Measurements from ENCODE around the gene MCF2L2. TPM values are rescaled to one million over a fixed set of nuclear protein-coding genes. Genes with fewer than 3 reads are reported as not detected.

The MCF2L2 gene
- total and polyA plus RNA-seq, 3 donors from 2014 or later = 6.8 to 24.2 (median 14.6) TPM

GRCh38 chr3:183329543-183329942 is 98.9 kb downstream of the MCF2L2 start:
- no peaks in the 10 kb centered on the region for H3K27me3 ChIP-seq
- H3K9me3 ChIP-seq = no peaks in the 10 kb centered on the region
- 86 to 97% methylated on average over 1 of the region's 1 CpG for WGBS, 2 donors
- no peak overlapping the region for H3K27ac ChIP-seq
- TF ChIP-seq POLR2A (IDR thresholded peaks at IDR 0.05) = no peak
- TF ChIP-seq CTCF (IDR thresholded peaks at IDR 0.05) = no peak
- H3K4me3 ChIP-seq = no peak overlapping the region
- intact Hi-C loops (cut with DNase I; ENCODE audit: low total_unique reads) = no loop called here
- H3K36me3 ChIP-seq (ENCODE audit: low read depth, missing control alignments) = no peaks in the 10 kb centered on the region
- no peaks in the 10 kb centered on the region for H3K4me1 ChIP-seq
- no peak for DNase-seq

- 35 to 58% methylated on average over 1 of the region's 1 CpG for WGBS, 2 donors
These were observed 99.6 kb downstream of the MCF2L2 start for GRCh38 chr3:183328823-183329222.

GRCh38 chr3:183328164-183328563 is 100.3 kb downstream of the MCF2L2 start:
- Histone ChIP-seq H3K27me3 (no peaks in the 10 kb centered on the region), H3K27ac (no peak overlapping the region), H3K36me3 (ENCODE audit: low read depth, missing control alignments) (no peaks in the 10 kb centered on the region), H3K4me1 (no peaks in the 10 kb centered on the region), H3K9me3 (no peaks in the 10 kb centered on the region), H3K4me3 (no peak overlapping the region)
- WGBS, 2 donors = 73 to 94% methylated on average over 1 of the region's 1 CpG
- DNase-seq = no peak
- intact Hi-C loops (cut with DNase I; ENCODE audit: low total_unique reads) = no loop called here
- TF ChIP-seq POLR2A (IDR thresholded peaks at IDR 0.05) (no peak), CTCF (IDR thresholded peaks at IDR 0.05) (no peak)

More at GRCh38 chr3:183328823-183329222, 99.6 kb downstream of the MCF2L2 start:
- H3K36me3 ChIP-seq (ENCODE audit: low read depth, missing control alignments) = no peaks in the 10 kb centered on the region
- intact Hi-C loops (cut with DNase I; ENCODE audit: low total_unique reads) = no loop called here
- H3K9me3 ChIP-seq = no peaks in the 10 kb centered on the region
- TF ChIP-seq POLR2A (IDR thresholded peaks at IDR 0.05) = no peak
- no peak for TF ChIP-seq CTCF (IDR thresholded peaks at IDR 0.05)
- H3K4me3 ChIP-seq = no peak overlapping the region
- H3K27ac ChIP-seq = no peak overlapping the region
- DNase-seq = no peak
- H3K27me3 ChIP-seq = no peaks in the 10 kb centered on the region
- H3K4me1 ChIP-seq = no peaks in the 10 kb centered on the region

- H3K27ac ChIP-seq = no peak overlapping the region
- no peak for DNase-seq
- intact Hi-C loops (cut with DNase I; ENCODE audit: low total_unique reads) = no loop called here
- TF ChIP-seq CTCF (IDR thresholded peaks at IDR 0.05) (no peak), POLR2A (IDR thresholded peaks at IDR 0.05) (no peak)
- H3K4me1 ChIP-seq = no peaks in the 10 kb centered on the region
- H3K9me3 ChIP-seq = no peaks in the 10 kb centered on the region
- H3K36me3 ChIP-seq (ENCODE audit: low read depth, missing control alignments) = no peaks in the 10 kb centered on the region
- no peak overlapping the region for H3K4me3 ChIP-seq
- no peaks in the 10 kb centered on the region for H3K27me3 ChIP-seq
- WGBS, 2 donors = 80 to 82% methylated on average over 5 of the region's 5 CpGs
These were observed 101.1 kb downstream of the MCF2L2 start for GRCh38 chr3:183327343-183327742.

- H3K4me1 ChIP-seq = no peaks in the 10 kb centered on the region
- intact Hi-C loops (cut with DNase I; ENCODE audit: low total_unique reads) = no loop called here
- no peaks in the 10 kb centered on the region for H3K27me3 ChIP-seq
- 93 to 97% methylated on average over 5 of the region's 5 CpGs for WGBS, 2 donors
- H3K4me3 ChIP-seq = no peak overlapping the region
- DNase-seq = no peak
- no peak overlapping the region for H3K27ac ChIP-seq
- no peaks in the 10 kb centered on the region for H3K36me3 ChIP-seq (ENCODE audit: low read depth, missing control alignments)
- no peaks in the 10 kb centered on the region for H3K9me3 ChIP-seq
- TF ChIP-seq CTCF (IDR thresholded peaks at IDR 0.05) = no peak
- no peak for TF ChIP-seq POLR2A (IDR thresholded peaks at IDR 0.05)
These were observed 104.3 kb downstream of the MCF2L2 start for GRCh38 chr3:183324083-183324482.
